ENCODE data around the gene CUBN.

CUBN gene

DNA sequence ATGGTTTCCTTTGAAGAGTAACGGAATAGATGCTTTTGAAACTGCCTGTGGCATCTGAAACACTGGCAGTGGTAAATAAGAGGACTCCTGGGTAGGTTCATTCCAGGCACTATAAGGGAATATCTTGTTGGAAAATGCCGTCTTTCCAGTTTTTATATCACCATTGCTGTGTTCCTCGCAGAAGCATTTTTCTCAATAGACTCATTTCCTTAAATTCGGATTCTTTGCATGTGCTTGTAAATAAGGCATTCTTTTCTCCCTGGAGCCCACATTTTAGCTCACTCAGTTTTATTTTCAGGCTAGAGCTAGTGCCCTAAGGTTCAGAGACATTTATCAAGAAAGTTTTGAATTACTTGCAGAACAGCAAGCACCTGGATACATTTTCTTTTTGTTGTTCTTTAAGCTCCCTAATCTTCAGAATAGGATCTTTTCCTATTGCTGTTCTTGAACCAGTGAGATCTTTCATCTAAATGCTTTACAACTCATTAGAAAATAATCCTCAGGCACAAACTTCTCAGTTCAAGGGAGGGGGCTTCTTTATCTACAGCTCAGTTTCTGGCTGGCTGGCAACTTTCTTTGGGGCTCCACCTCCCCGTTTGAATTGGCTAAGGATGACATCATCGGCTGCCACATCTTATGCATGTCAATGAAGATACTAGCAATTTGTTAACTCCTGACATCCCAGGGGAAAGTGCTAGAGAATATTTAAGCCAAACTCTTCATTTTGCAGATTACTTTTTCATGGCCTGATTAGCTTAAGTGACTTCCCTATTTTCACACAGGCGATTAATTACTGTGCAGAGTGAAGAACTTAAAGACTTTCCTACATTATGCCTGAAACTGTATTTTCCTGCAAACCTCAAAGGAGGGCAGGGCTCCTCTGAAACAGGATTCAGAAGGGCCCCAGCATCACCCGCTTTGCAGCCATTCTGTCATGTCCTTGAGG, 178.7 kb downstream of the CUBN start:
- DNase-seq (ENCODE audit: low spot score), result no peak

DNA sequence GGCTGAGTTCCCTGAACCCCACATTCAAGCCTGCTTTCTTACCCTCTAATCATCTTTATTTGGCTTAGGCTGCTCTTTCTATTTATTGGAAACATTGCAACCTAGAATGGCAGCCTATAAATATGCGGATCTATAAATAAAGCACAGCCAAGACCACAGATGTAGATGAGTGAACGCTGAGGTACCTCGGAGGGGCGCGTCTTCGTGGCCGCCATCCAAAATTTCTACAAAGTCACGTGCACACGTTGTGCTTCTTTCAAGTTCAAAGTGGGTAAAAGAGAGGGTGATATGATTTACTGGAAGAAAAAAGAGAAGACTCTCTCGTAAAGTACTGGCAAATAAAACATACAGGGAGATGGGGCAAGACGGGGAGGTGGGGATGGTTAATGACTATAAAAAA, 179.8 kb downstream of the CUBN start:
- no peak for DNase-seq (ENCODE audit: low spot score)

DNA sequence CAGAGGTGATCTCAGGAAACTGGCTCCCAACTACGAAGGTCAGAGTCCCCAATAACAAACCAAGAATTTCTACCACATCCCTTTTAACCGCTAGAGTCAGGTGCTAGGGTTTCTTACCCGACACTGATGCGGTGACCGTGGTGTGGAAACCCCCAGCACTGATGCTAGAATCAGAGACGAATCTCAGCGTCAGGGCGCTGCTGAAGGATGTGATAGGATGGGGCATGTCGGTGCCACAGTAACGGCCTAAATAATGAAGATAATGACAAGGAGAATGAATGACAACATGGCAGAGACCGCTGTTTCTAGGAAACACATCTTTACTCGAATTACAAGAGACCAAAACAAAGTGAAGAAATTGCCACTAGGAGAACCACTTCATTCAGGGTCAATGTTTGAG, 181.2 kb downstream of the CUBN start:
- no peak for DNase-seq (ENCODE audit: low spot score)

DNA sequence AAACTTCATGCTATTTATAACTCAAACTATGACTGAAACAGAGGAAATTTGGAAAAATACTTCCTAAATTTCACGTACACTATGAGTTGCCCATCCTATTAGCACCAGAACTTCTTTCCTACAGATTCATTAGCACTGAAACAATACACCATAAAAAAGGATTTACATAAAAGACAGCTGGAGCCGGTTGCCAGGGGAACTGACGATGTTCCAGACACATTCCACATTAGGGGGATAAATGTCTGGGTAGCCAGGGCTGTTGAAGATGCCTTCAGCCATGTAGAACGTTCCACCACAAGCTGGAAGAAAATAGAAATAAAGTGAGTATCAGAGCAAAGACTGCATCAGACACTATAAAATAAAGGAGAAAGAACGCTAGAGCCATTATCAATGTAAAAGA, 182.5 kb downstream of the CUBN start:
- DNase-seq (ENCODE audit: low spot score), result no peak

DNA sequence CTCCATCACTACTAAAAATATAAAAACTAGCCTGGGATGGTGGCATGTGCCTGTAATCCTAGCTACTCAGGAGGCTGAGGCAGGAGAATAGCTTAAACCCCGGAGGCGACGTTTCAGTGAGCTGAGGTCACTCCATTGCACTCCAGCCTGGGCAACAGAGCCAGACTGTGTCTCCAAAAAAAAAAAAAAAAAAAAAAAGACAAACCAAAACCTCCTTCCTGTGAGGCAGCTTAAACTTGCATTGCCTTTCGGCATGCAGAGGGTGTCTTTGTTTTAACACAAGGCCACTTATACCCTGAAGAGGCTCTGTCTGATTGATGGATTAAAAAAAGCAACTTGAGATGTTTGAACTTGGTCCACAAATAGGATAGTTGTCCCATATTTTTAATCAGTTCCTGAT, 184.0 kb downstream of the CUBN start:
- no peak for DNase-seq (ENCODE audit: low spot score)

DNA sequence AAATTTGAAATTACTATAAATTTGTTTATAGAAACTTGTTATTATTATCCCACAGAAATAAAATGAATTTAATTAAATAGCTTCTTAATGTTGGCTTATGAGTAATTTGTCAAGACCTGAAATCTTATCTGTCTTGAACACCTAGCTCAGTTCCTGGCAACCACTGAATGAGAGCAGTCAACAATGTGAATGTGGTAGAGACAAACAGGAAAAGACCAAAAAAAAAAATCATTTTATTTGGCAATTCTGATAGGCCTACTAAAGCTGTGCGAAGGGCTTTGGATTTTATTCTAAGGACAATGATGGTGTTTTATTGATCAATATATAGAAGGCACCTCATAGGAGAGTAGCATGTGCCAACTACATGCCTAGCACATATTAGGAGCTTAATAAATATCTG, 184.6 kb downstream of the CUBN start:
- DNase-seq (ENCODE audit: low spot score), result no peak

DNA sequence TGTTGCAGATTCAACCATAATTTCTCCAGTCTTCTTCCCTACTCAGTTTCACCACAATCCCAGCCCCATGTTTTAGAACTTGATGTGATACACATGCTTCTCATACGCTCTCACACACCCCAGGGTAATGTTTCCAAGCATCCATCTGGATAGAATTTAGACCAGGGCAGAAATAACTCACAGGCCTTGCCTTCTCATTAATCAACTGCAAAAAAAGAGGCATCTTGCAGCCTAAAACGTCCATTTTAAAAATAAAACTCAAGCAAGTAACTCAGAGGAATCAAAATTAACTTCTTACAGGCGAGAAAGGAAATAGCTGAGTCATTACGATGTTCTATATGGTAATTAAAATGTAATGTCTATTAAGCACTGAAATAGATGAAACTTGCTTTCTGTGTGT, 185.2 kb downstream of the CUBN start:
- no peak for DNase-seq (ENCODE audit: low spot score)

DNA sequence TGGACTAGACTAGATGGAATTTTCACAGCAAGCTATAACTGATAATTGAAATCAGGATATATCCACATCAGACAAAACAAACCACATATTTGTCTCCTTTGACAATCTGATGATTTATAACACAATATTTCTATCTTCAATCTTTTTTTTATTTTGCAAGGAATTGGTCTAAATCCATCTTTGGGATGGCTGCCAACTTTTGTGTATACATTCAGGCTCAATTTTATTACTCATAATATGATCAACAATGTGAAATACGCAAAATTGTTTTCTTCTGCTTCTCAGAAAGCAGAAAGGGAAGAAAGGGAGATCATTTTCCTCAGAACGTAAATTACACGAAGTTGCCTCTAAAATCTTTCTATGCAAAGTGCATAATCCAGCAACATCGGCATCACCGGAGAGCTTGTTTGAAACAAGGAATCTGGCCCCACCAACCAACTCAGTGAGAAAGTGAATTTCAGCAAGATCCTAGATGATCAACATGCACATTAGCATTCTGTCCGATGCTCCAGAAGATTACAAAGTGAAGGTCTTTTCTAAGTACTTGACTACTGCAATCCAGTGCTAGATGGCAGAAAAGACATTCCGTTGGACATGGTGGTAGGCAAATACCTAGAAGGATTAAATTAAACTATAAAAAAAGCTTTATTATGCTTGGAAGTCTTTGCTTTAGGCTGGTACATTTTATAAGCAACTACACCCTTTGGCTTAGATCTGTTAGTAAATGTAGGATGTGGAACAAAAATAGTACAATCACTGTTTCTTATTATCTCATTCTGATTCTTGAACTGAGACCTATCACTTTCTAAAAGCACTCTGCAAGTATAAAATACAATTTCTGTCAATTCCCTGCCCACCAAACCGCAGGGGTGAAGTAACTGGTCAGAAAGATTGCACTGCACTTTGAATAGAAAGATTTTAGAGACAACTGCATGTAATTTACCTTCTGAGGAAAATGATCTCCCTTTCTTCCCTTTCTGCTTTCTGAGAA, 186.0 kb downstream of the CUBN start:
- no peak for DNase-seq (ENCODE audit: low spot score)

DNA sequence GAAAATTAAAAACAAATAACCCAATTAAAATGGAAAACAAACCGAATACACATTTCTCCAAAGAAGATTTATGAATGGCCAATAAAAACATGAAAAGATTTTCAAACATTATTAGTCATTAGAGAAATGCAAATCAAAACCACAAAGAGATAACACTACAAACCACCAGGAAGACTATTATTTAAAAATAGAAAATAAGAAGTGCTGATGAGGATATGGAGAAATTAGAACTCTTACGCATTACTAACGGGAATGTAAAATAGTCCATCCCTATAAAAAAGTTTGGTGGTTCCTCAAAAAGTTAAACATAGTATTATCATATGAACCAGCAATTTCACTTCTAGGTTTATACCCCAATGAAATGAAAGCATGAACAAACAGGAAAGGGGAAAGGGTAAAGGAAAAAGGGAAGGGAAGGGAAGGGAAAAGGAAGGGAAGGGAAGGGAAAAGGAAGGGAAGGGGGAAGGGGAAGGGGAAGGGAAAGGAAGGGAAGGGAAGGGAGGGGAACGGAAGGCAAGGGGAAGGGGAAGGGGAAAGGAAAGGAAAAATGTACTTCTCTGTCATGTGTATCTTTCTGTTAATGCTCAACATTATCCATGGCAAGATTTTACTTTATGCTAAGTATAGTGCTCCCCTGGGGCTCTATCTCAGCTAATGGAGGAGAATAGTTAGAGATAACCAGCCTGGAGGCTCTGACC, 187.1 kb downstream of the CUBN start:
- DNase-seq (ENCODE audit: low spot score), result no peak

DNA sequence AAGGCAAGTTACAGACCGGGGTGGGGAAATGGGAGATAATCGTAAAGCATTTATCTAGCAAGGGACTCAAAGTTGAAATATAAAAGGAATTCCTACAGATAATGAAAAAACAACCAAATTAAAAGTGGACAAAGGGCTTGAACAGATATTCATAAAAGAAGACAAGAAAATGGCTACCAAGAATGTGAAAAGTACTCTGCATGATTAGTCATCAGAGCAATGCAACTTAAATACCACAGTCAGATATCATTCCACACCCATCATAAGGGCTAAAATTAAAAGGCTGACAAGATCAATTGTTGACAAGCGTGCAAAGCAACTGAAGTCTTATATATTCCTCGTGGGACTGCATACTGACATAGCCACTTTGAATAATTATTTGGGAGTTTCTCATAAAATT, 187.7 kb downstream of the CUBN start:
- no peak for DNase-seq (ENCODE audit: low spot score)

DNA sequence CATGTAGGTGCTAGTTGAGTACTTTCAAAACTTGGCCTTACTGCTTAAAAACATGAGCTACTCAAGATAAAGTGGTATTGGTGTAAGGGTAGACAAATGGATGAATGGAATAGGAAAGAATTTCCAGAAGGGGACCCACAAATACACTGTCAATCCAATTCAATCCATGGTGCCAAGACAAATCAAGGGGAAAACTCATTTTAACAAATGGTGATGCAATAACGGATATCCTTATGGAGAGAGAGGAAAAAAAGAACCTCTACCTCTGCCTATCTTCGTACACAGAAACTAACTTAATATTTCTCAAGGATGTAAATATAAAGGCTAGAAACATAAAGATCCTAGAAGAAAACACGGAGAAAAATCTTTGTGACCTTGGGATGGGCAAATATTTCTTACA, 188.5 kb downstream of the CUBN start:
- DNase-seq (ENCODE audit: low spot score), result no peak

DNA sequence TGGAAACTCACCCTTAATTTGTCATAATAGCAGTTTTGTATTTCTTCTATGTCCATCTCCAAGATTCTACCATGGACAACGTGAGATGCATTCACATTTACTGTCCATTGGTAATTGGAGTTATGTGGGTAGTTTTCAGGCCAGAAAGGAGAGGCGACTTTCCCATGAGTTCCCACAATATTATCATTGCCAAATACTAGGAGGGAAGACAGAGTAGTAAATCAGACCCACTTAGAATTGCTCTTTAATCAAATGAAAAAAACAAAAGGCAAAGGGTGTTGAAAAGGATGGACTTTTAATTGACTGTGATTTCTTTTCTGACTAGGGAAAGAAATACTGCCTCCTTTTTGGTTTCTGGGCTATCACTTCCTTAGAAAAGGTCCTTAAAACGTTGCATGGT, 190.7 kb downstream of the CUBN start:
- DNase-seq (ENCODE audit: low spot score), result no peak

DNA sequence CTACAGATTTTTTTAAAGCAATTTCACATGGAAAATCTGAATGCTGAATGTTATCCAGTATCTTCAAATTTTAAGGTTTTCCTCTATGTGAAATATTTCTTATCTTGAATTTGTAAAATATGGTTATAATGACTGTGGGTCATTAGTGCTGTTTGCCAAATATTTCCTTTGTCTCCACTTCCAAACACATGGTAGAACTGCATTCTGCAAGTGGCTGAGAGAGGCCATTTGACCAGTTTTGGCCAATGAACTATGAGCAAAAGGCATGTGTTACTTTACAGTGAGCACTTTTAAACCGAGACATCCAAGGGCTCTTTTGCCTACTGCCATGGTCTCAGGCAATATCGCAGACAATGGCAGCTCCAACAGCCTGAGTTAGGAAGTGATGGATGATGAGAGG, 195.2 kb downstream of the CUBN start:
- DNase-seq (ENCODE audit: low spot score), result no peak

DNA sequence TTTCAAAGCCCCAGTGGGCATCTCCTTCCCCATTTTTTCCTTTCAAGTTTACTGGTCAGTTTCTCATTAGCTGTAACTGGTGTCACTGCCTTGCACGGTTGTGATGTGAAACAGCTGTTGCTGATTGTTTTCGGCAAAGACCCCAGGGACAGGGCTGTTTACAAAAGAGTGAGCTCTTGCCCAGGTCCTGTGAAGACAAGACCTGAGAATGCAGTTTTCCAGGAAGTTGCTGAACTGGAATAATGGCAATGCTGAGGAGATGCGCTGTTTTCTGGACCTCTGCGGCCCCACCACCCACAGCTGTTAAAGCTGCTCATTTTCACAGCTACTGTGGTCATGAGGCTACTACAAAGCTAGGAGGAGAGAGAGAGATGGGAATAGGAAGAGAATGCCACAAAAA, 195.8 kb downstream of the CUBN start:
- DNase-seq (ENCODE audit: low spot score), result no peak

DNA sequence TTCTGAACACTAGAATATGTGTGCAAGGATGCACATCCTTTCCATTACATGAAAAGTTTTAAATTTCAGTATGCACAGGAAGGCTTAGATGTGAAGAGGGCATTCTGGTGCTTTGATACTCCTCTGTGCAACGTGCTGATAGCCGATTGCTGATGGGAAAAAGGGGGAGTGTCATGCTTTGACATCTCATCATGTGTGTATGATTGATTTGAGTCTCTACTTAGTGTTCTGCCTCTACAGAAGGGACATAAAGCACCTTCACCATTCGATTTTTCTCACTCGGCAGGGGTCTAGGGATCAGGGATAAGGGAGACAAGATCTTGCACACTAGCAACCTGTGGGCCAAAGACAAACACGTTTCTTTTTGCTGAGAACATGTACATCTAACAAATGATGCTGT, 197.7 kb downstream of the CUBN start:
- DNase-seq (ENCODE audit: low spot score), result no peak

DNA sequence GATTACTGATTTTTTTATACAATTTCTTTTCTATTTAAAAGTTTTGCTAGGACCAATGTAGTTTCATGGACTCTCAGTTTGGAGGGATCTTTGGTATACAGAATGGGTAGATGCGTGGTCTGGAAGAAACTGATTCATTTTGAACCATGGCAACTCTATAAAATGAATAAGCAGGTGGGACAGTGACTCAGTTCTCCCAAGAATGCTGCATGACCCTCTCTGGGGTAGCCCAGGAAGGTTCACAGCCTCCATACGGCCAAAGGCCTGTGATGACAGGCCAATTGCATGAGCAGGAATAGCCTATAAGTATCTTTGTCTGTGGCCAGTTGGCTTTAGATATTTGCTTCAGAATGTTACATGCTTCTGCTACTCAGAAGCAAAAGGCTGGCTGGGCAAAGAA, 199.1 kb downstream of the CUBN start:
- no peak for DNase-seq (ENCODE audit: low spot score)

DNA sequence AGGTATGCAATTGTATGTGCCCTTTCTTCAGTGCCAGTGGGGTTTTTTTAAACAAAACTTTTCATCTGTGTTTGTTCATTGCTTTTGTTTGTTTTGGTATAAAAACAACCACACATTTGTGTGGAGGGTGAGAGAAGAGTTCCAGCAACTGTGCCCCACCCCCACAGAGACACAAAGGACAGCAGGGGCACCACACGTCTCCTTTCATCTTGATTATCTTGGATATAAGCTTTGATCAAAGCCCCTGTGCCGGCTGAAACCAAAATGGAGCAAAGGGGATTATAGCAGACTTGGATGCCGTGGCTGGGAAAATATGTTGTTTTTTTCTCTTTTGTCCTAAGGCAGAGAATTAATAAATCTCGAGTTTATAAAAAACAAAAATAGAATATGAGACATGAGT, 200.5 kb downstream of the CUBN start:
- DNase-seq (ENCODE audit: low spot score), result no peak

DNA sequence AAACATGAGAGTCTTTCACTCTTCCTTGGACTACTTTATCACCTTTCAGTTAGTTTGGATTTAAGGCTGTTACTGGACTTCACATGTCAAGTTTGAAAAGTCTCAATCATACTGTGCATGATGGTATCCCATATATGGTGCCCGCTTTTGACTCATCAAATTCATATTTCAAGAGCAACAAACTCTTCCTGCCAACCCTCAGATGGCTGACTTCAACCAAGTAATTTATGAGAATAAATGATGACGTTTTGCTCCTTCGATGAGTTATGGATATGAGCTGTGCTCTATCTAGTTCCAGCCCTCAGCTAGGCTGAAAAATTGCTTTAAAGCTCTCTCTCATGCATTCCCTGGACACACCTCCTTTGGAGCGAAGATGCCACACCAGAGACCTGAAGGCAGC, 202.1 kb downstream of the CUBN start:
- no peak for DNase-seq (ENCODE audit: low spot score)

DNA sequence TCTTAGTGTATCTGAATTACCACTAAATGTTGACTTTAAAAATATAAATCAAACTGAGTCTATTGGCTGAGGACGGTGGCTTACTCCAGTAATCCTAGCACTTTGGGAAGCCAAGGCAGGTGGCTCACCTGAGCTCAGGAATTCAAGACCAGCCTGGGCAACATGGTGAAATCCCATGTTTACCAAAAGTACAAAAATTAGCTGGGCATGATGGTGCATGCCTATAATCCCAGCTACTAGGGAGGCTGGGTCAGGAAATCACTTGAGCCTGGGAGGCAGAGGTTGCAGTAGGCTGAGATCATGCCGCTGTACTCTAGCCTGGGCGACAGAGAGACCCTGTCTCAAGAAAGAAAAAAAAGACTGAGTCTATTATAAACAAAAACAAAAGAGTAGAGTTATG, 205.9 kb downstream of the CUBN start:
- no peak for DNase-seq (ENCODE audit: low spot score)

DNA sequence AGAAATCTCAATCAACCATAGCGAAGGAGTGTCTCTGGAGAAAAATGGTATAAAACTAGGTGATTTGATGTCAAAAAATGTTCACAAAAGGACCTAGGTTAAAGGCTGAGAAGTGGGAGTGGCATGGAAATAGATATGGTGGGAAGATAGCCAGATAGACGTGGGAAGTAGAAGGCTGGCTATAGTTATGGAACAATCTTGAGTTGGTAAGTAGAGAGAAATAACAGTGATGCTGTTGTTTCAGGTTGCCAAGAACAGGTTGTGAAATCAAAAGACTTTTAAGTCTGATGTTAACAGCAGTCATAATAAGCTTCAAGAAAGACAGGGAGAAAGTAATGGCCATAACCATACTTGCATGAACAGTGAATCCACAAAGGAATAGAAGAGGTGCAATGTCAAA, 206.3 kb downstream of the CUBN start:
- no peak for DNase-seq (ENCODE audit: low spot score)

DNA sequence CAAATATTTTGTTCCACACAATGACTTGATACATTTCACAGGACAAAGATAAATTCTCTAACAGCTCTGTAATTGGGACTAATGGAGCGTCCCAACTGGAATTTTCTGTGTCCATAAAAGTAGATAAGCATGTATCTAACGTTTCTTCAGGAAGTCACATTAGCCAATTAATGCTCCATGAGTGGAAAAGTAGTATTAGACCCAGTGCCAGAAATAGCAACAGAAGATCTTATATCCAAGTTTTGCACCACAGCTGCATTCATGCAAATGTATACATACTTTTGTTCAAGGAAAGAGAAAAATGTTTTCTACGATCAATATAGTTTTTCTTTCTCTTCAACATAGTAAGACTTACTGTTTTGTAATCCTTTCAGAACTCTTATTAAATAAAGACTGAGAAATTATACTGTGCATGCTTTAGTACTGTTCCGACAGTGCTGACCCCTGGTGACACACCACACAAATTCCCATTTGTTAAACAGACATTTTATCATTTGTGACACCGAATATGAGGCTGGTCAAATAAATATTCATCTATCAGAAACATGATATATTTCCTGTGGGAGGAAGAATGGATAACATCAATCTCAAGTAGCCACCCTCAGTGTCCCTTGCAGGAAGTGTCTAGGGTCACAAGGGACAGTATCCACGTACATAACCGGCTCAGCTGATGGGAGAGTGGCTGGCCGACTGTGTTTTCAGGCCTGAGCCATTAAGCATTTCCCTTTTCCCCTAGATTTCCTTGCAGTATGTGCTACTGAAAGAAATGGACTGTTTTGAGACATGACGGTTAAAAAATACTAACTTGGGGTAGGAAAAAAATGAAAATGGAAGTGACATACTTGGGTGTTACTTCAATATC, 210.3 kb downstream of the CUBN start:
- no peak for DNase-seq (ENCODE audit: low spot score)

Measured in hematopoietic multipotent progenitor cell treated with erythropoietin and hydrocortisone succinate and interleukin-3 and kit ligand, for 17 days (in vitro differentiated cells).